ENCODE results near the gene PLCD1.

- TF ChIP-seq POLR2A (IDR thresholded peaks at IDR 0.05) (no peak), CTCF (IDR thresholded peaks at IDR 0.05) (peak; percentile 21 to 87 (median 76))
Observed at GRCh38 chr3:38004415-38005075, 24.9 kb downstream of the PLCD1 start.
